ENCODE data around the gene RGSL1.

- TF ChIP-seq EZH2phosphoT487 (IDR thresholded peaks at IDR 0.05; ENCODE audit: borderline replicate concordance, low read length) = no peak
- no peak for TF ChIP-seq CTCF (IDR thresholded peaks at IDR 0.05; ENCODE audit: low read depth, low read length, poor library complexity, severe bottlenecking)
Measured at GRCh38 chr1:182426442-182427430, 23.2 kb upstream of the RGSL1 start.
